Activated CD8-positive, alpha-beta memory T cell treated with anti-CD3 and anti-CD28 coated beads for 36 hours (primary cell): ENCODE data around the gene TTC33. TPM values are rescaled to one million over a fixed set of nuclear protein-coding genes. Genes with fewer than 3 reads are reported as not detected.
"Not testable (repeated sequence)": the region's sequence is repeated elsewhere in the genome, so short reads cannot be mapped to it uniquely, and the experiment has no call there.

Experiments used
- CTCF ChIA-PET: fragments of 350-600 bp; sonication (Branson Sonifier 250); formaldehyde crosslinking; loops from one replicate; lab custom pipeline; 2021; ENCODE audit warnings: antibody characterized with exemption; lab: Charles Lee
- POLR2A ChIA-PET: fragments of 350-600 bp; sonication (Branson Sonifier 250); formaldehyde crosslinking; loops from one replicate; lab custom pipeline; 2021; ENCODE audit warnings: antibody characterized with exemption; lab: Charles Lee
- total RNA-seq, 2 experiments: library from RNA; stranded (reverse); gene quantifications; one replicate each; pipeline ENCODE4 v1.2.3, GENCODE V29; 2021

Gene TTC33
- total RNA-seq, 2 experiments from 2014 or later = 22.2 to 23.9 TPM

DNA sequence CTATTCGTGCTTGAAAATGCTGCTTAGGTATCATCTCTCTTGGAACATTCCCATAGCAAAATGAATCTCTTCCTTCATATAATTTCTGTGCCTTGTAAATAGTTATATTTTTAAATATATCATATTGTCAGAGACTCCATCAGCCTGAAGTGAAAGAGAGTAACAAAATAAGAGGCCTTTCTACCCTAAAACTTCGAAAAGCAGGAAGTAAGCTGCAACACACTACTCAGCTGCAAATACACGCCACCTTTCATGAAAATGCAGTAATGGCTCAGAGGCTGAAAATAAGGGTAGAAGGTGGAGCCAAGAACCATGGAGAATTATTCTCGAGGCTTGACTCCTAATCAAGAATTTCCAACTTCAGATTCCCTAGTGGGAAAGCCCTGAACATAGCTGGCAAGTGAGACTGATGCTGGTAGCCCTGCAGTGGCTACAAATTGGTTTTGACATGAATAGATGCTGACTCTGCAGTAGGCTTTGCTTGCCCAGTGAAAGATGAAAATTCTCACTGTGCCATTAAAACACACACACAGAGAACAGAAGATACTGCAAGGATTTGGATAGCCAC, 106.2 kb downstream of the TTC33 start:
- CTCF ChIA-PET = no interaction called here
- POLR2A ChIA-PET = no interaction called here

DNA sequence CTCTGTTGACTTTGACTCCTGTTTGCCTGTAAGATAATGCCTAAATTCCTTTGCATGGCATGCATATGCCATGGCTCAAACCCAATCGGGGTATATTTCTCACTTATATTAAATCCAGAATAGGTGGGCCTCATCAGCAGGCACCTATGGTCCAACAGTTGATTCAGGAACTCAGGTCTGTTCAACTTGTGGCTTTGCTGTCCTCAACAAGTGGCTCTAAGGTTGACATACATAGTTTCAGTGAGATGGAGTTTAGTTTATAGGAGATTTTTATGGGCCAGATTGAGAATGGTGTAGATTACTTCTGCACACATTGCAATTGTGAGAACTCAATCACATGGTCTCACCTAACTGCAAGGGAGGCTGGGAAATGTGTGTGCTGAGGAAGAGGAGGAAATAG, 107.6 kb downstream of the TTC33 start:
- POLR2A ChIA-PET = no interaction called here
- CTCF ChIA-PET = no interaction called here

DNA sequence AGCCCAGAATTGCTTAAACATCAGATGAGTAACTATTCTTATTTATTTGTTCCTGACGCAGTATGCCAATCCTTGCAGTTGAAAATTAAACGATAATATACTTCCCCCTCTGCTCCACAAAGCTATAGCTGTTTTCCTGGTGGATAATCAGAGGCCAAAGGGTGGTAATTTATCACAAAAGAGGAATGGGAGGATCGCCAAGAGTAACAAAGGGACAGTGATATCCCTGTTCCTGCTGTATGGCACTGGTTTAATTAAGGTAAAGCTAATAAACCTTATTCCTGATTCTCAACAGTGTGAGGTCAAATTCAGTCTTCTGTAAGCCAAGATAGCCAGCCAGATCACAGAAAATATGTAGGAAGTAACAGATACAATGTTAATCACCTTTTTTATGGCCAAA, 109.5 kb downstream of the TTC33 start:
- POLR2A ChIA-PET = no interaction called here
- CTCF ChIA-PET = no interaction called here

DNA sequence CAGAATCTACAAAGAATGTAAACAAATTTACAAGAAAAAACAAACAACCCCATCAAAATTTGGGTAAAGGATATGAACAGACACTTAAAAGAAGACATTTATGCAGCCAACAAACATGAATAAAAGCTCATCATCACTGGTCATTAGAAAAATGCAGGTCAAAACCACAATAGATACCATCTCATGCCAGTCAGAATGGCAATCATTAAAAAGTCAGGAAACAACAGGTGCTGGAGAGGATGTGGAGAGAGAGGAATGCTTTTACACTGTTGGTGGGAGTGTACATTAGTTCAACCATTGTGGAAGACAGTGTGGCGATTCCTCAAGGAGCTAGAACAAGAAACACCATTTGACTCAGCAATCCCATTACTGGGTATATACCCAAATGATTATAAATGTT, 116.2 kb downstream of the TTC33 start:
- CTCF ChIA-PET, POLR2A ChIA-PET: not testable (repeated sequence)

DNA sequence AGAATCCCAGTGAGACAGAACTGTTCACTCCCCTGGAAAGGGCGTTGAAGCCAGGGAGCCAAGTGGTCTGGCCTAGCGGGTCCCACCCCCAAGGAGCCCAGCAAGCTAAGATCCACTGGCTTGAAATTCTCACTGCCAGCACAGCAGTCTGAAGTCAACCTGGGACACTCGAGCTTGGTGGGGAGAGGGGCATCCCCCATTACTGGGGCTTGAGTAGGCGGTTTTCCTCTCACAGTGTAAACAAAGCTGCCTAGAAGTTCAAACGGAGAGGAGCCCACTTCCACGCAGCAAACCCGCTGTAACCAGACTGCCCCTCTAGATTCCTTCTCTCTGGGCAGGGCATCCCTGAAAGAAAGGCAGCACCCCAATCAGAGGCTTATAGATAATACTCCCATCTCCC, 121.2 kb downstream of the TTC33 start:
- POLR2A ChIA-PET = no interaction called here

DNA sequence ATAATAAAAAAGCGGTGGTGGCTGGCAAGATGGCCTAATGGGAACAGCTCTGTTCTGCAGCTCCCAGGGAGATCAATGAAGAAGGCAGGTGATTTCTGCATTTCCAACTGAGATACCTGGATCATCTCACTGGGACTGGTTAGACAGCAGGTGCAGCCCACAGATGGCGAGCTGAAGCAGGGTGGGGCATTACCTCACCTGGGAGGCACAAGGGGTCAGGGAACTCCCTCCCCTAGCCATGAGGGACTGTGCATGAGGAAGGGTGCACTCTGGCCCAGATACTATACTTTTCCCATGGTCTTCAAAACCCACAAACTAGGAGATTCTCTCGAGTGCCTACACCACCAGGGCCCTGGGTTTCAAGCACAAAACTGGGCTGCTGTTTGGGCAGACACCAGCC, 121.6 kb downstream of the TTC33 start:
- ChIA-PET POLR2A (no interaction called here), CTCF (no interaction called here)

More for the DNA sequence above, 121.2 kb downstream of the TTC33 start:
- CTCF ChIA-PET = no interaction called here

DNA sequence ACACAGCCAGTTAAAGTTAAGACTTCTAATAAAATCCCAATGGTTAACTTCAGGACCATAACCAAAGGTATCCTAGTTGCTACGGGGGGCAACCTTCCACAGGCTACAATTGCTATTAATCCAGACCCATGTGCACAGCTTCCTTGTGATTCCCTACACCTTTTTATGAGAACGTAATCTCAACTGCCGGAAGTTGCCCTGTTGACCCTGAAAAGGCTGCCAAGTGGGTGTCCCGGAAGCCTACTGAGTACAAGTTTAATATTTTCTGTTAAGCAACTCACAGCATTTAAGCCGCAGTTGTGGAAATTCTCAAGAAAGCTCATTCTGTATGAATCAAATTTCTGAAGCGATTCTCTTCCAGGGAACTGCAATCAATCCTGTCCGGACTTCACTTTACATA, 124.5 kb downstream of the TTC33 start:
- ChIA-PET CTCF (interaction anchor here (1.2 kb wide), 1 partner anchor 28 kb away, joined by 3 read pairs; no protein-coding TSS in a partner anchor), POLR2A (no interaction called here)

DNA sequence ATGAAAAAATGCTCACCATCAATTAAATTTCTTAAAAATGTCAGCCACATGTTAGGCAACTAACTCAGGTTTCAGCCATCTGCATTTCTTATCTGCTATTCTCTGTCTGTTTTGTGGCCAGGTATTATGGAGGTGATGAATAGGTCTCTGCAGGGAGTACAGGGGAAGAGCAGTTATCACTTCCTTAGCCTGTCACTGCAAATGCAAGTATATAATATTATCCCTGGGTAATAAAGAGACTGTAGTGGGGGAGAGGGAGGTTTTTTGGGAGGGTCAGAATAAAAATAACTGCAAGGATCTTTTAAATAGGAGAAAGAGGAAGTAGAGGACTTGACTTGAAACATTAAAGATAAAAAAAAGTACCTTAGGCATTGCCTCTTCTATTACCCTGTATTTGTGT, 125.6 kb downstream of the TTC33 start:
- ChIA-PET CTCF (no interaction called here), POLR2A (no interaction called here)

DNA sequence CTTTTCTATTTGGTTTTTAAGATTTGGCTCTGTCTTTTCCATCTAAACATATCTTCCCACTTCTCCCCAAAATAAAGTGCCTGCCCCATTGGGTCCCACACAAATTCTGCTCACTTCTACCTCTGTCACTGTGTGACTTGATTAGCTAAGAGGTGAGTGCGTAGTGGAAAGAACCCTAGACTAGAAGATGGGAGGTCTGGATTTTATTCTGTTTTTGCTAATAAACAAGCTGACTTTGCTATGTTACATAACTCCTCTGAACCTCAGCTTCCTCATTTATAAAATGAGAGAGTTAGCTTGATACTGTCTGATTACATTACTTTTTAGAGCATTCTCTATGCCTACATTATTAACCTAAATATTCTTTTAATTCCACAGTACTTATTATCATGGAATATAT, 127.4 kb downstream of the TTC33 start:
- ChIA-PET POLR2A (interaction anchor here (0.6 kb wide), 1 partner anchor 51 kb away, joined by 3 read pairs; the partner anchor contains the start of gene PTGER4), CTCF (no interaction called here)

DNA sequence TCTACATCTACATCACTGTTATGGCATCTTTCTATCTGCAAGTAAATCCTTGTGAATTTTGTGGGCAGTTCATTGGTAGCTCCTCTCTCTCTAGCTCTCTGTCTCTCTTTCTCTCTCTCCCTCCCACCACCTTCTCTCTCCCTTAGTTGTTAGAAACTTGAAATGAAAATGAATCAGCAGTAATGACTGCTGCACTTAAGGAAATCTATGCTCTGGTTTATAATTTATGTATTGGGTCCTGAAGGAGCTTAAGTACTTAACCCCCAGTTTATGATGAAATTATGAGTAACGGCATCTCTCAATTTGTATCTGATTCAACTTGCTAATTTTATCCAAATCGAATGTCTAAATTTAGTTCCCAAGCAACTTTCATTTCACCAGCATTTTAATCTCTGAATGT, 128.1 kb downstream of the TTC33 start:
- POLR2A ChIA-PET = interaction anchor here (0.6 kb wide), 1 partner anchor 52 kb away, joined by 3 read pairs; the partner anchor contains the start of gene PTGER4

DNA sequence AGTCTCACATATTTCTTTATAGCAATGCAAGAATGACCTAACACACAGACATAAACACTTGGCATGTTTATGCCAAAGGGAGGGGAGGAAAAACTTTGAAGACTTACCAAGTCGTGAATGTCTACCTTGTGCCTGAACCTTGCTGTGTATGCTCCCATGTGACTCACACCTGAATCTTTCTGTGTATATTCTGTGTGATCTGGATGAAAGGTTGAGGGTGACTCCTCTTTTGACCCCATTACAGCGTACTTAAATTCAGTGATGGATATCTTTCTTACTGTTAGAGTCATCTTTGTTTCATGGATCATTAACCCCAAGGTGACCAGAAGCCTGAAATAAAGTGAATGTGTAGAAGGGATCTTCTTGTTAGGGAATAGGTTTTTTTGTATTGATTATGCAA, 129.0 kb downstream of the TTC33 start:
- POLR2A ChIA-PET = no interaction called here
- CTCF ChIA-PET = no interaction called here

More for the DNA sequence above, 128.1 kb downstream of the TTC33 start:
- CTCF ChIA-PET = no interaction called here

DNA sequence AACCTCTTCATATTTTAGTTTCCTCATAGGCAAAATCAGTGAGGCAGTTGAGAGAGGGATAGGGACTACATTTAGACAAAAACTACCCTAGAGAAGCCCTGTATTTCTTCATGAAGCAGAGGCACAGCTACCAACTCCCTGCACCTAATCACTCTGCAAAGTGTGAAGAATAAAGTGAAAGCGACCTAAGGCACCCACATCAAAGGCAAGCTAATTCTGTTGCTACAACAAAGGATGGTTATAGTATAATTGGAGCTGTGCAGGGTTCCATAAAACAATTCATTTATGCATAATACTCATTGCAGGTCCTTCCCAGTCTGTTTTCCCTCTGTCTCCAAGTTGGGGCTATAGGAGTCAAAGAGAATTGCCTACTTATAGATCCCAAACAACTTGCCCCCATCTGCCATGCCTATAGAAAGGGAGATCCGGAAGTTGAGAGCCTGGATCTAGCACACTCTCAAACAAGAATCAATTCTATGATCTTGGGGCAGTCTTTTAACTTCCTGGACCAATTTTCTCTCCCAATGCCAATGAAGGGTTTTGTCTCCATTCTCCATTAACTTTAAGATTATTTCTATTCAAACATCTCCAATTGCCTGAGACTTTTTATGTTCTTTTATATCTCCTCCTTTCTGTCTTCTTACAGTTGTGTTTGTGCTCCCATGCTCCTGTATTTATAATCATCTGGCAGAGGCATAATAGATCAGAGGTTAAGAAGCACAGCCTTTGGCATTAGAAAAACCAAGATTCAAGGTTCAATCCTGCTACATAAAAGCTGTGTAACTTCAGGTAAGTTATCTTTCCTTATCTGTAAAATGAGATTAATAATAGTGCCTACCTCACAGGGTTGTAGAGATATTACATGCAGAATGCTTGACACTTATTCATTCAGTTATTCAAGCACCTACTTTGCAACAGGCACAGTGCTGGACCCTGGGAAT, 132.0 kb downstream of the TTC33 start:
- ChIA-PET CTCF (no interaction called here), POLR2A (no interaction called here)

DNA sequence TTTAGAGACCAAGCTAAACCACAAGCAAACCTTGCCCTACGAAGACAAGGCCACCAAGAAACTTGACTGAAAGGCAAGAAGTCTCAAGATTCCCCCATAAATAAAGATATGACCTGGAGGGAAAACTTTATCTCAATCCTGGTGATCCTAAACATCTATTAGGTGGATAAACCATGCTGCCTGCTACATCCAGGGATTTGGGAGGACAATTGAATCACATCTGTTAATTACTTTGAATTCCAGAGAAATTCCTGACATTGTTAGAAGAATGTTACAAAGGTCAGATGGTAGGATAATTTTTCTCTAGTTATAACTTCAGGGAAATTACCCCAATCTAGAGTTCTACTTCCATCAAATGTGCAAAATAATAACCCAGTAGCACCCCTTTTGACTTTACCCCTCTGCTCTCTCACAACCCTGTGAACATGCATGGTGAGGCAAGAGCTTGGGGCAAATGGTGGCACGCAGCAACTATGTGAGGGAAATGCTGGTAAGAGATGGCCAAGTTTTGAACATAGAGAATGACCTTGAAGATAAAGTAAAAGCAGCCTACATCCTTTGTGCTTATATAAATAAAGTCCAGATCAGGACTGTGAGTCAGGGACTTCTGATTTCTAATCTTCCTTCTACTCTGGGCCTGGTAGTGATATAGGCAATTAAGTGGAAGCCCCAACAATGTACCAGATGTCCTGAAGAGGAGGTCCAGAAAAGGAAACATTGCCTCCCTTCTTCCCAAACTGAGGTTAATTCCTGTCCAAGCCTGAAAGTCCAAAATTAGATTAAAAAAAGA, 133.1 kb downstream of the TTC33 start:
- POLR2A ChIA-PET = no interaction called here
- CTCF ChIA-PET = no interaction called here

DNA sequence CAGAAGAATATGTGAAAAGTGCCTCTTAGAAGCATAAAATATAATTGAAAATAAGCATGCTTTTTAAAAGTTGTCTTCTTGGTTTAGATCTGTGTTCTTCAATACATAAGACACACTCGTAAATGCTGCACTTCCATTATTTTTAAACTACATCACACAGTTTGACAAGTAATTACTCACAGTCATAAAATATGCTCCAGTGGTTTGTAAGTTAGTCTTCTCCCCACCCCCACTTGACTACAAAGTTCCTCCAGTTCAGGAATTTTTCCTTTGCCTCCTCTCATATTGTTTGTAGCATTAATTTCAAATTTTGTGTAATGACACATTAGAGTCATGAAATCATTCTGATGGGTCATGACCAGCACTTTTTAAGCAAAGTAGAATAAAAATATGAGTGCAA, 136.3 kb downstream of the TTC33 start:
- POLR2A ChIA-PET = no interaction called here
- CTCF ChIA-PET = no interaction called here

DNA sequence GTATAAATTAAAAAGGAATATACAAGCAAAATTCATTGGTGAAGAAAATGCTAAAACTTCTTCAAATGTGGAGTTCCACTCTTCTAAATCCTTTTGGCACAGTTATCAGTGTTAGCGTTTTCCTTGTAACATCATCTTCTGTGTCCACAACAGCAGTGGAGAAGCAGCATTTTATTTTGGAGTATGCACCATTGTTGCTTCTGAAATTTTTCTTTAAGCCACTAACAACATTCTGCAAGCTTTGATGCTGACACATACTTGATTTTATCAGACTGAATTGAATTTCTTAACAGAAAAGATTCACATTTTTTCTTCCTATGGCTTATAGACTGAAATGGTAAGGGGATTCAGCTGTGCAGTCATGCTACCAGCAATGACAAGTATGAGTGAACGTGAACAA, 136.8 kb downstream of the TTC33 start:
- POLR2A ChIA-PET = no interaction called here
- CTCF ChIA-PET = no interaction called here

DNA sequence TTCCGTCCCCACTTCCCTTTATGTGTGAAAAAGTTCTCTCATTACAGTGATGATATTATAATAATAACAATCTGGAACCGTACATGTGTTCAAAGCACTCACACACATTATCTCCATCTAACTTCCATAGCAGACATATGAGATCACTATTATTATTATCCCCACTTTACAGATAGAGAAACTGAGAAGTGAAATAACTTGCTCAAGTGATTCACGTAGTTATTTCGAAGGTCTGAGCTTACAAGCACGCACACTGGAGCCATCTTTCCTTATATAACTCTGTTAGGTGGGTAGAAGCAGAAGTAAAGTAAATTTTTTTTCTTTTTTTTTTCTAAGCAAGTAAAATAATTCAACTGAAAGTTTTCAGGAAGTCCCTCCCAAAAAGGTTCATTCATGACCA, 139.0 kb downstream of the TTC33 start:
- POLR2A ChIA-PET = no interaction called here
- CTCF ChIA-PET = no interaction called here

DNA sequence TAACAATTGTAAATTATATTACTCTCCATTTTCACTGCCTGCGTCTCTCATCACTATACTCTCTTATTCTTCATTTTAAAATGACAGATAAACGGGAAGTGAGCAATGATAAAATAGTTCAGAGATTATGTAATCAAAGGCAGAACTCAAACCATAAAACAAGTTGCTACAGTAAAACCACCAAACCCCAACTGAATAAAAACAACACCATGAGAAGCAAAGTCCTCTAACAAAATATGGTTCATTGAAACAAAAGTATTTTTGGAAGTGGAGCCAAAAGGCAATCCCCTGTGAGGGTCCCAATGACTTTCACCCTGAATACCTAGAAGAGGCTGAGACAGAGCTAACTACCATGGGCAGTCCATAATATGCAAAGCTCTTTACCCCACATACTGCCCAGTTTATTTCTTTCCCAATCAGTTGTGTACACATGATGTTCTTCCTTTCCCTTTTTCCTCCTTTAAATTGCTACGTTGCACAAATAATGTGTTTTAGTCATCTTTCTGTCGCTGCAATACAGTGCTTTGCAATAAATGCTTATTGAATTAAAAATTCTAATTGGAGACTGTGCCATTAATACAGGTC, 140.1 kb downstream of the TTC33 start:
- ChIA-PET CTCF (no interaction called here), POLR2A (no interaction called here)

DNA sequence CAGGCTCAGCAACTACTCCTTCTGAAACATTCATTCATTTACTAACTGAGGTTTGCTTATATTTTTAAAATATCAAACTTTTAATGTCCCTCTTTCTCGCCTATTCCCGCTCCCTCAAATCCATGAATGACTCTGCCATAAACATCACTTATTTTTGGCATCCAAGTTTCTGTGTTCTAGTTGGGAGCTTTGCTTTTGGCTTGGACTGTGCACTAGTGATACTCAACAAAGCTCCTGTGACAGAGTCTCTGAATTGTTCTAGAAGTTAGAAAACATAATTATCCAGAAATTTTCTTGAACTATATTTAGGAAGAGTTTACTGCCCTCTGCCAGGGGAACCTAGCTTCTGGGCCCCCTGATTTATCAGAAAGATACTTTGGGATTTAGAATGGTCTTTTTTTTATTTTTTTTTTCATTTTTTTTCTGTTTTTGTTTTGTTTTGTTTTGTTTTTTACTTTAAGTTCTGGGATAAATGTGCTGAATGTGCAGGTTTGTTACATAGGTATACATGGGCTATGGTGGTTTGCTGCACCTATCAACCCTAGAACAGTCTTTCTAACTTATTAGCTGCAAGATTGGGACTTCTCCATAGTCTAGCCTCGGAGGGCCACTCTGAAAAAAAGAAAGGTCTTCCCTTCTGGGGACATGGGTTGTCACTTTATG, 140.7 kb downstream of the TTC33 start:
- POLR2A ChIA-PET = interaction anchor here (0.7 kb wide), 1 partner anchor 53 kb away, joined by 3 read pairs; no protein-coding TSS in a partner anchor

DNA sequence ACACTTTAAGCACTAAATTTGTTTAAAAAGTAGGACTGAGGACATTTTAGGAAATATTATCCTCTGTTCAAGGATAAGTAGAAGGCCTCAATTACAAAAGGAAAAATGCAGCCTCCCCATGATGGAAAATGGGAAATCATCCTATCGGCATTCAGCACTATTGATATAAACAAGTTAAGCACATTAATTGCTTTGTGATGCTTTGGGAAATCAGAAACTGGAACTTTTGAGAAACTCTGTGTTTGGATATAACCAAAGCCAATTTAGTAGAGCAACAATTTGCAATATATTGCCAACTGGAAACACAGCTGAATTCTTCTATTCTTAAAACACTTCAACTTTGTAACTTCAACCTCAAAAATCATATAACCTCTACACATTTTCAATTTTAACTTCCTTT, 141.3 kb downstream of the TTC33 start:
- POLR2A ChIA-PET = interaction anchor here (0.7 kb wide), 1 partner anchor 54 kb away, joined by 3 read pairs; no protein-coding TSS in a partner anchor
- CTCF ChIA-PET = no interaction called here

More for the DNA sequence above, 140.7 kb downstream of the TTC33 start:
- CTCF ChIA-PET = no interaction called here
